AG04449 (cell line): Measurements from ENCODE around the gene MYO15A.

Source experiments
- CTCF ChIA-PET: fragments of 350-600 bp; formaldehyde crosslinking; extraction: SDS; loops from one replicate; lab custom pipeline; 2021; ENCODE audit warnings: antibody characterized with exemption; lab: Yijun Ruan, JAX
- POLR2A ChIA-PET: fragments of 400-600, 350-600 bp; formaldehyde crosslinking; extraction: SDS; loops from one replicate; lab custom pipeline; 2020; ENCODE audit warnings: antibody characterized with exemption, inconsistent platforms; lab: Yijun Ruan, JAX
- DNase-seq: peaks from one replicate; pipeline ENCODE4 v3.0.0-alpha.2; 2010; ENCODE audit warnings: low read depth, low spot score
- H3K4me3 ChIP-seq: 2 replicates; pipeline ENCODE4 v1.5.1; 2011; ENCODE audit warnings: low read depth, mild to moderate bottlenecking, control low read depth, low read length
- TF ChIP-seq, protein P1 (sequence below): IDR thresholded peaks from one replicate; pipeline ENCODE4 v1.5.1; 2011; ENCODE audit warnings: mild to moderate bottlenecking, moderate library complexity, low read length, control low read depth, inconsistent platforms; ENCODE audit not compliant: insufficient read depth; ENCODE audit errors: missing control alignments

The MYO15A gene

DNA sequence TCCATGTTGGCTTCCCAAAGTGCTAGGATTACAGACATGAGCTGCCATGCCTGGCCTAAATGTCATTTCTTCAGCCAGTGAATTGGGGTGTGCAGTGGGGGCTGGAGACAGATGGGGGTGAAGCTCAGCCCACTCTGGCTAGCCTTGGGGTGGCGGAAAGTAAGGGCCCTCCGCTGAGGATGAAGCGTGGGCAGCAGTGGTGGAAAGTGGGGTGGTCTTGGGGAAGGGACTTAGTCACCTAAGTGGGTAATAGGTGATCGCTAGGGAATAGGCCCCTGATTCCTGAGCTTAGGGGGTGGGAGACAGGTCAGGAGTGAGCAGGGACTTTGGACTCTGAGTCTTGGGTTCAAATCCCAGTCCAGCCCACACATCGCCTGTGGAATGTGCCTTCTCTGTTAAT is 119.1 kb downstream of the MYO15A start:
- ChIA-PET POLR2A (interaction anchor here (0.6 kb wide), 1 partner anchor 31 kb away, joined by 3 read pairs; no protein-coding TSS in a partner anchor), CTCF (interaction anchor here (1.0 to 1.8 kb wide), 3 partner anchors 8 to 20 kb away, joined by 3 to 5 read pairs (median 4); no protein-coding TSS in a partner anchor)
- DNase-seq: no peak
- TF ChIP-seq, protein P1, sequence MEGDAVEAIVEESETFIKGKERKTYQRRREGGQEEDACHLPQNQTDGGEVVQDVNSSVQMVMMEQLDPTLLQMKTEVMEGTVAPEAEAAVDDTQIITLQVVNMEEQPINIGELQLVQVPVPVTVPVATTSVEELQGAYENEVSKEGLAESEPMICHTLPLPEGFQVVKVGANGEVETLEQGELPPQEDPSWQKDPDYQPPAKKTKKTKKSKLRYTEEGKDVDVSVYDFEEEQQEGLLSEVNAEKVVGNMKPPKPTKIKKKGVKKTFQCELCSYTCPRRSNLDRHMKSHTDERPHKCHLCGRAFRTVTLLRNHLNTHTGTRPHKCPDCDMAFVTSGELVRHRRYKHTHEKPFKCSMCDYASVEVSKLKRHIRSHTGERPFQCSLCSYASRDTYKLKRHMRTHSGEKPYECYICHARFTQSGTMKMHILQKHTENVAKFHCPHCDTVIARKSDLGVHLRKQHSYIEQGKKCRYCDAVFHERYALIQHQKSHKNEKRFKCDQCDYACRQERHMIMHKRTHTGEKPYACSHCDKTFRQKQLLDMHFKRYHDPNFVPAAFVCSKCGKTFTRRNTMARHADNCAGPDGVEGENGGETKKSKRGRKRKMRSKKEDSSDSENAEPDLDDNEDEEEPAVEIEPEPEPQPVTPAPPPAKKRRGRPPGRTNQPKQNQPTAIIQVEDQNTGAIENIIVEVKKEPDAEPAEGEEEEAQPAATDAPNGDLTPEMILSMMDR: no peak
- H3K4me3 ChIP-seq: no peak overlapping the region

DNA sequence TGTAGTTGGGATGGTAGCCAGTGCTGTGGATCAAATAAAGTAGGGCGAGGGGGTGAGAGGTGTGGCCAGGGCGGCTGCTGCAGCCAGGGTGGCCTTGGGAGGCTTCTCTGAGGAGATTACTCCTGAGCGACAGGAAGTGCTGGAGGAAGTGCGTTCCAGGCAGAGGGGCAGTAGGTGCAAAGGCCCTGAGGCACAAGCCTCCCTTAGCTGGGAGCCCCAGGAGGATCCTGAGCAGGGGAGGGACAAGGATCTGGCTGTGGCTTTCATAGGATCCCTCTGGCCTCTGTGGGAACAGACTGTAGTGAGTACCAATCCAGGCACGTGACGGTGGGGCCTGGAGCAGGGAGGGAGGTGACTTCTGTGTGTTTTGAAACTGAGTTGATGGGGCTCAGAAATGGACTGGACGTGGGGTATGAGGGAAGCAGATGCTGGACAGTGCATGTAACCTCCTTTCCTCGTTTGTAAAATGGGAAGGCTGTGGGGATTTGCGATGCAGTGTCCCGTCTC is 119.7 kb downstream of the MYO15A start:
- no peak overlapping the region for H3K4me3 ChIP-seq
- no peak for DNase-seq
- TF ChIP-seq, protein P1: no peak
- ChIA-PET POLR2A (no interaction called here), CTCF (interaction anchor here (1.0 to 1.3 kb wide), 2 partner anchors 12 to 20 kb away, joined by 3 to 5 read pairs; no protein-coding TSS in a partner anchor)

DNA sequence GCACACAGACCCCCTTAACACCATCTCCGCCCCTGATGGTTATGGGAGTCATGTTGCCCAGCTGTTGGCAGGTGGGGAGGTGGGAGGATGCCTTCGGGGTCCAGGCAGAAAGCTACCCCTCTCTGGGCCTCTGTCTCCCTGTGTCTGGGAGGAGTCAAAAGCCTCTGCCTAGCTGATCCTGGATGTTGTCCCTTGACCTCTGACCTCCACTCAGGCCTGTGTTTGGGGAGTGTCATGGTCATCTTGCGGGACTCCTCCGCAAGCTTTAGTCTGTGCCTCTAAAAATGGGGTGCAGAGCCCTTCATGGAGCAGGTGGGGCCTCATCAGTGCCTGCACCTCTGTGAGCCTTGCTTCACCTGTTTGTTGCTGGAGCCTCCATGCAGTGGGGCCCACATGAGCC is 120.7 kb downstream of the MYO15A start:
- ChIA-PET CTCF (interaction anchor here (1.1 kb wide), 1 partner anchor 12 kb away, joined by 3 read pairs; no protein-coding TSS in a partner anchor), POLR2A (no interaction called here)
- TF ChIP-seq, protein P1: no peak
- no peak overlapping the region for H3K4me3 ChIP-seq
- no peak for DNase-seq
